ENCODE measurements around the gene COL4A1. TPM values are rescaled to one million over a fixed set of nuclear protein-coding genes. Genes with fewer than 3 reads are reported as not detected.

The COL4A1 gene
- total RNA-seq, 2 experiments from 2014 or later: not detected

GRCh38 chr13:110192472-110192871 is 114.5 kb downstream of the COL4A1 start:
- Mint-ChIP-seq H3K4me1 (no peaks in the 10 kb centered on the region), H3K27me3 (peaks cover 17% of the 10 kb centered on the region), H3K4me3 (no peak overlapping the region), H3K27ac (no peak overlapping the region), H3K9me3 (no peaks in the 10 kb centered on the region), H3K36me3 (no peaks in the 10 kb centered on the region)
- POLR2A ChIA-PET: no interaction called here
- no peak for DNase-seq
- no peak for ATAC-seq (ENCODE audit: low read depth)

DNA sequence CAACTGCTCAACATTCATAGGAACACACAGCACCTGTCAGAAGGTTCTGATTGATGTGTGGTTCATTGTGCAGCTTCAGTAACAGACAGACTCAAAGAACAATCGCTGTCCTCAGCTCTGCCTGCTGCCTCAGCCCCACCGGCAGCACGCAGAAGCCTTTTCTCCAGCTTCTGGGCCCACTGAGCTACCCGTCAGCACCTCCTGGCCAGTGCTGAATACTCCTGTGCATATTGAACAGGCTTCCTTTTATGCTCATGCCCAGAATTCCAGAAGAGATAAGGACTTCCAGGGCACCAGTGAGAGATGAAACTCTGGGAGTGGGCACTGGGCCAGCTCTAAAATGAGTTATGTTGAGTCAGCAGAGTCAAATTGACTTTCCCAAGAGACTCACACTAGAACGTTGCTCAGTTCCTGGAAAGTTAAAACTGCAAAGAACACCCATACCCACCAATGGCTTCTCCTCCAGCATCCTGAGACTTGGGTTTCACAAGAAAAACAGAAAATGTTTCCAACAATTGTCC is 119.3 kb downstream of the COL4A1 start:
- POLR2A ChIA-PET: no interaction called here
- H3K27ac Mint-ChIP-seq: no peak overlapping the region
- ATAC-seq (ENCODE audit: low read depth) (no peak), DNase-seq (no peak)
- H3K9me3 Mint-ChIP-seq: no peaks in the 10 kb centered on the region
- H3K36me3 Mint-ChIP-seq: no peaks in the 10 kb centered on the region
- peaks cover 10% of the 10 kb centered on the region for H3K27me3 Mint-ChIP-seq
- no peak overlapping the region for H3K4me3 Mint-ChIP-seq
- no peaks in the 10 kb centered on the region for H3K4me1 Mint-ChIP-seq

DNA sequence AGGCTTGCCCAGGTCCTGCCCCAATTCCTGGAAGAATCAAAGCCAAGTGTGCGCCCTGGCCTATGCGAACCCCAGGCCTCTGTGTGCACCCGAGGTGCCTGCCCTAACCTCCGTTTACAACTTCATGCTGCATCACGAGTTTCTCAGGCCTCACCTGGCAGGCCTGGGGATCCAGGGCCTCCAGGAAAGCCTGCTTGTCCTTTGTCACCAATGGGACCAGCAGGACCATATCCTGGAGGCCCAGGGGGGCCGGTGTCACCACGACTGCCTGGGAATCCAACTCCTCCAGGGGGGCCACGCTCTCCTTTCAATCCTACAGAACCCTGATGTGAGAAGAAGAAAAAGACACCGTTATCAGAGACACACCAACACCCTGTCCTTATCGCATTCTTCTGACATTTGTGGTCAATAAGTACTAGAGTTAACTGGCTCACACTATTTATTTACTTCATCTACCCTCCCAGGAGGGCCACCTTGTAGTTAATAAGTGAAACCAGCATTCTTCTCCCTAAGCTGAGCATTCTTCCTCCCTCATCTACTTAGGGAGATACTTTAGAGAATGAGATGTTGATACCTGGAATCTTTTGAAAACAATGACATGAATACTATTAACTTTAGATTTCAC is 120.6 kb downstream of the COL4A1 start:
- Mint-ChIP-seq H3K9me3 (no peaks in the 10 kb centered on the region), H3K4me1 (no peaks in the 10 kb centered on the region), H3K4me3 (no peak overlapping the region), H3K27me3 (peaks cover 6% of the 10 kb centered on the region), H3K36me3 (no peaks in the 10 kb centered on the region), H3K27ac (no peak overlapping the region)
- DNase-seq: no peak
- POLR2A ChIA-PET: no interaction called here
- ATAC-seq (ENCODE audit: low read depth): no peak

GRCh38 chr13:110185696-110186095 is 121.3 kb downstream of the COL4A1 start:
- Mint-ChIP-seq H3K36me3 (no peaks in the 10 kb centered on the region), H3K9me3 (no peaks in the 10 kb centered on the region), H3K4me1 (no peaks in the 10 kb centered on the region), H3K27ac (no peak overlapping the region), H3K4me3 (no peak overlapping the region), H3K27me3 (peaks cover 3% of the 10 kb centered on the region)
- POLR2A ChIA-PET: no interaction called here
- DNase-seq (no peak), ATAC-seq (ENCODE audit: low read depth) (no peak)

- H3K36me3 Mint-ChIP-seq: no peaks in the 10 kb centered on the region
- no peak for ATAC-seq (ENCODE audit: low read depth)
- H3K4me1 Mint-ChIP-seq: no peaks in the 10 kb centered on the region
- no peak overlapping the region for H3K4me3 Mint-ChIP-seq
- H3K27ac Mint-ChIP-seq: no peak overlapping the region
- peaks cover 3% of the 10 kb centered on the region for H3K27me3 Mint-ChIP-seq
- POLR2A ChIA-PET: no interaction called here
- H3K9me3 Mint-ChIP-seq: no peaks in the 10 kb centered on the region
- DNase-seq: no peak
Observed at GRCh38 chr13:110183910-110184309, 123.0 kb downstream of the COL4A1 start.

- no peaks in the 10 kb centered on the region for H3K9me3 Mint-ChIP-seq
- POLR2A ChIA-PET: no interaction called here
- no peaks in the 10 kb centered on the region for H3K36me3 Mint-ChIP-seq
Observed at GRCh38 chr13:110182461-110182860, 124.5 kb downstream of the COL4A1 start.

GRCh38 chr13:110182003-110182402 is 125.0 kb downstream of the COL4A1 start:
- H3K9me3 Mint-ChIP-seq: no peaks in the 10 kb centered on the region
- POLR2A ChIA-PET: no interaction called here
- H3K4me3 Mint-ChIP-seq: no peak overlapping the region
- no peaks in the 10 kb centered on the region for H3K27me3 Mint-ChIP-seq
- no peak overlapping the region for H3K27ac Mint-ChIP-seq
- H3K4me1 Mint-ChIP-seq: no peaks in the 10 kb centered on the region
- no peak for ATAC-seq (ENCODE audit: low read depth)
- DNase-seq: no peak
- H3K36me3 Mint-ChIP-seq: no peaks in the 10 kb centered on the region

More at GRCh38 chr13:110182461-110182860, 124.5 kb downstream of the COL4A1 start:
- no peak for ATAC-seq (ENCODE audit: low read depth)
- no peak overlapping the region for H3K4me3 Mint-ChIP-seq
- DNase-seq: no peak
- no peak overlapping the region for H3K27ac Mint-ChIP-seq
- no peaks in the 10 kb centered on the region for H3K27me3 Mint-ChIP-seq
- no peaks in the 10 kb centered on the region for H3K4me1 Mint-ChIP-seq

- POLR2A ChIA-PET: no interaction called here
- ATAC-seq (ENCODE audit: low read depth) (no peak), DNase-seq (no peak)
- H3K9me3 Mint-ChIP-seq: no peaks in the 10 kb centered on the region
- H3K27ac Mint-ChIP-seq: no peak overlapping the region
- H3K27me3 Mint-ChIP-seq: no peaks in the 10 kb centered on the region
- H3K4me1 Mint-ChIP-seq: no peaks in the 10 kb centered on the region
- H3K36me3 Mint-ChIP-seq: no peaks in the 10 kb centered on the region
- no peak overlapping the region for H3K4me3 Mint-ChIP-seq
Observed at GRCh38 chr13:110179857-110180147, 127.2 kb downstream of the COL4A1 start.

DNA sequence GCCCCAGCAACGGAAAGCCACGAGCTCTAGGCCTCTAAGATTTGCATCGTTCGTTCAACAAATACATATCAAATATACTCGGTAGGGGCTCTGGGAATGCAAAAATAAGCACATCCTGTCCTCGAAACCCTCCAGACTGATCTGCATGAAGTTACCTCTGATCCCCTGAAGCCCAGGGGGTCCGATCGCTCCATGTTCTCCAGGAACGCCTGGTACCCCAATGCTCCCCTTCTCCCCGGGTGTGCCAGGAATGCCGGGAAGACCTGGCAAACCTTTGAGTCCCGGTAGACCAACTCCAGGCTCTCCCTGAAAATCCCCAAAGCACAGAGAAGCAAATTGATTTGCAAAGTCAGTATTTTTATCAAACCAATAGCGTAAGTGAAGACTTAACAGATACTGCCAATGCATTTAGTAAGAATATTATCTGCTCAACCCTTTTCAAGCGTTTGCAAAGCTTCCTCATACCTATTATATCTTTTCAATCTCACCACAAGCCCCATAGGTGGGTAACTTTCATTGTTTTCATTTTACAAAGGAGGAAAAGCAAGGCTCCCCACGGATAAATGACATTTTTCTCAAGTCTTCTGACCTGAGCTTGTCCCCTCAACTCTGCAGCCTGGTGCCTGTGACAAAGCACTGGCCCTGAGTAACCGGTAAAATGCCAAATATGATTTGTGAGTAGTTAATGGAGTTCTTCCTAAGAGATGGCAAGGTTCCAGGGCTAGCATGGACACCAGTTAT is 127.7 kb downstream of the COL4A1 start:
- ATAC-seq (ENCODE audit: low read depth) (no peak), DNase-seq (no peak)
- H3K9me3 Mint-ChIP-seq: no peaks in the 10 kb centered on the region
- no peaks in the 10 kb centered on the region for H3K27me3 Mint-ChIP-seq
- no peaks in the 10 kb centered on the region for H3K36me3 Mint-ChIP-seq
- H3K4me3 Mint-ChIP-seq: no peak overlapping the region
- no peak overlapping the region for H3K27ac Mint-ChIP-seq
- POLR2A ChIA-PET: no interaction called here
- H3K4me1 Mint-ChIP-seq: no peaks in the 10 kb centered on the region

DNA sequence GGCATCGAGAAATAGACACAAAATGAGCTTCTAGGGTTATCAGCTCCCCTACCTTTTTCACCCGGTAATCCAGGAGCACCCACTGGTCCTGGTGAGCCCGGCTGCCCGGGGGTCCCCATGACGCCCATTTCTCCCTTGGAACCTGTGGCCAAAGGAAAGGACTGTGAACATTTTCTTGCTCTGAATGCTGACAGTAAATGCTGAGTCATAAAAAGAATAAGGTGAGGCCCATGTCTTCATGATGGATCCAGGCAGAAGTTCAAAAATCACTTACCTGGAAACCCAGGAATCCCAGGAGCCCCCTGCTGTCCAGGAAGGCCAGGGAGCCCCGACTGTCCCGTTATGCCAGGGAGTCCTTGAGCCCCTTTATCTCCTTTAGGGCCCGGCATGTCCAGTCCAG is 129.2 kb downstream of the COL4A1 start:
- ATAC-seq (ENCODE audit: low read depth): no peak
- Mint-ChIP-seq H3K27ac (no peak overlapping the region), H3K36me3 (no peaks in the 10 kb centered on the region)

GRCh38 chr13:110176431-110176830 is 130.5 kb downstream of the COL4A1 start:
- Mint-ChIP-seq H3K36me3 (no peaks in the 10 kb centered on the region), H3K4me1 (no peaks in the 10 kb centered on the region), H3K9me3 (peaks cover 9% of the 10 kb centered on the region), H3K27ac (no peak overlapping the region), H3K27me3 (peaks cover 3% of the 10 kb centered on the region), H3K4me3 (no peak overlapping the region)
- ATAC-seq (ENCODE audit: low read depth) (no peak), DNase-seq (no peak)
- POLR2A ChIA-PET: no interaction called here

More for the DNA sequence above, 129.2 kb downstream of the COL4A1 start:
- POLR2A ChIA-PET: interaction anchor here (0.7 kb wide), 1 partner anchor 231 kb away, joined by 3 read pairs; no protein-coding TSS in a partner anchor
- no peak for DNase-seq
- Mint-ChIP-seq H3K4me3 (no peak overlapping the region), H3K27me3 (peaks cover 2% of the 10 kb centered on the region), H3K4me1 (no peaks in the 10 kb centered on the region), H3K9me3 (peaks cover 4% of the 10 kb centered on the region)

GRCh38 chr13:110173247-110173818 is 133.6 kb downstream of the COL4A1 start:
- no peaks in the 10 kb centered on the region for H3K4me1 Mint-ChIP-seq
- no peak for DNase-seq
- ATAC-seq (ENCODE audit: low read depth): no peak
- peaks cover 3% of the 10 kb centered on the region for H3K27me3 Mint-ChIP-seq
- POLR2A ChIA-PET: no interaction called here
- H3K9me3 Mint-ChIP-seq: peaks cover 9% of the 10 kb centered on the region
- H3K4me3 Mint-ChIP-seq: no peak overlapping the region
- no peaks in the 10 kb centered on the region for H3K36me3 Mint-ChIP-seq
- no peak overlapping the region for H3K27ac Mint-ChIP-seq

- Mint-ChIP-seq H3K4me1 (no peaks in the 10 kb centered on the region), H3K9me3 (peaks cover 9% of the 10 kb centered on the region), H3K36me3 (no peaks in the 10 kb centered on the region), H3K27ac (no peak overlapping the region), H3K4me3 (no peak overlapping the region), H3K27me3 (peaks cover 4% of the 10 kb centered on the region)
- ATAC-seq (ENCODE audit: low read depth) (no peak), DNase-seq (no peak)
- POLR2A ChIA-PET: no interaction called here
Observed at GRCh38 chr13:110170882-110171281, 136.1 kb downstream of the COL4A1 start.
